ENCODE measurements around the gene PTPMT1.

Gene PTPMT1

DNA sequence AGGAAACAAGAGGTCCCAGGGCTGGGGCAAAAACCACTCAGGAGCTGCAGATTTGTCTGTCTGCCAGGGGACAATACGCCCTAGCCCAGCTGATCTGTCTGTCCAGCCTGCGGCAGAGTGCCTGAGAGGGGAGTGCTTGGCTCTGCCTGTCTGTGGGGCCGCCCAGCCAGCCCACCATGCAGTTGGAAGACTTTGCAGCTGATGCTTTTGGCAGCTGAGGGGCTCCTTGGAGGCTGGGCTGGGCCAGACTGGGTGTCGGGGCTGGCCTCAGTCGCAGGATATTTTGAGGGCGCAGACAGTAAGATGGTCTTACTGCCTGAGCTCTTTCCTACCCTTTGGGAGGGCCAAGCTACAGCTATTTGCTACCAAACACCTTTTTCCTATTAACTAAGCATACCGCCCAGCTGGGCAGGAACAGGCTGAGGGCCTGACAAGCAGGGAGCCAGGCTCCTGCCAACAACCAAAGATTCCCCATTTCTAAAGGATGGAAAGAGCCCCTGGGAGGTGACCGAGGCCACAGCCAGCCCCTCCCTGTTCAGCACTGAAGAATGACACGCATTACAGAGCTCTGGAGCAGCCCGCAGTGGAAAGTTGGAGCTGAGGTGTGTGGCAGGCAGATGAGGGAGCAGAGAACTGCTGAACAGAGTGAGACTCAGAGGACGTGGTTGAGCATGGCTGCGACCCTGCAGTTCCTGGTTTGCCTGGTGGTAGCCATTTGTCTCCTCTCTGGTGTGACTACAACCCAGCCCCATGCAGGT is 20.9 kb downstream of the PTPMT1 start, which contains the start of gene FAM180B:
TSS of gene FAM180B (plus strand) at position 581 of the 758 bp plus-strand sequence. CDS start at position 672, 91 bp downstream.
- no peak for DNase-seq

DNA sequence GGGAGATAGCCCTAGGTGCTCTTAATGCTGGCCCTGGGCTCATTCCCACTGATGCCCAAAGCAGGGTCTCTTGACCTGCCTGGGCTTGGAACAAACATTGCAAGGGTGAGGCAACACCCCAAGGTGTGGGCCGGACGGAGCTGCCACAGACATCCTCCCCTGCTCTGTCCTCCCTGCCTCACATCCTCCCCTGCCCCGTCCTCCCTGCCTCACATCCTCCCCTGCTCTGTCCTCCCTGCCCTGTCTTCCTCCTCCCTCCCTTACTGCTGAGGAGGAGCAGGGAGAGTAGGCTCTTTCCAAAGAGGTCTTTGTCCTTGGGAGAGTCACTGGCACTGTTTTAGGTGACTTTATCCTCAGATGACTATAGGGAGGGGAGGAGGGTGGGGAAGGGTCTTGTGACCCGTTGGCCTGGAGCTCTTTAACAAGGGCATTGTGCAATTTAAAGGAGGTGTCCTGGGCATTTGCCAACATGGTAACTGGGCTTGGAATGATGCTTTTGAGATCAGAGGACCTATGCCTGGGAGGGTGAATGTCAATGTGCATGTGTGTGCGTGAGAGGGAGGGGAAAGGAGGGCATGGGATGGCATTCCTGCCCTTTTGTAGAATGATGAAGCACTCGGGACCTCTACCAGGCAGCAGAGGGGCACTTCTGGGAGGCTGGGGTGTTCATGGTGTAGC is 21.8 kb downstream of the PTPMT1 start:
- DNase-seq, result no peak

DNA sequence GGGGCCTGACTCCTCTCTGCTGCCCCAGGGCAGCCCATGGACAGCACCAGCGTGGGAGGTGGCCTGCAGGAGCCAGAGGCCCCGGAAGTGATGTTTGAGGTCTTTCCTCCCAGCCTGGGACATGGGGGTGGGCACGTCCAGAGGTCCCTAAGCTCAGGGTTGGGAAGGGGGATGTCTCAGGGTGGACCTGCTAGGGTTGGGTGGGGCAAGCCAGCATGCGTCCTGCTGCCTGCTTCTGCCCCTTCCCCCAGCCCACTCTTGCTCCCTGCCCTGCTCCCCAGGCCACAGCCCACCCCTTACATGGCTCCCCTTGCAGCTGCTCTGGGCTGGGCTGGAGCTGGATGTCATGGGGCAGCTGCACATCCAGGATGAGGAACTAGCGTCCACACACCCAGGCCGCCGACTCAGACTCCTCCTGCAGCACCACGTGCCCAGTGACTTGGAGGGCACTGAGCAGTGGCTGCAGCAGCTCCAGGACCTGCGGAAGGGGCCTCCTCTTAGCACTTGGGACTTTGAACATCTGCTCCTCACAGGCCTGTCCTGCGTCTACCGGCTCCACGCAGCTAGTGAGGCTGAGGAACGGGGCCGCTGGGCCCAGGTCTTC is 22.4 kb downstream of the PTPMT1 start:
- DNase-seq, result no peak

DNA sequence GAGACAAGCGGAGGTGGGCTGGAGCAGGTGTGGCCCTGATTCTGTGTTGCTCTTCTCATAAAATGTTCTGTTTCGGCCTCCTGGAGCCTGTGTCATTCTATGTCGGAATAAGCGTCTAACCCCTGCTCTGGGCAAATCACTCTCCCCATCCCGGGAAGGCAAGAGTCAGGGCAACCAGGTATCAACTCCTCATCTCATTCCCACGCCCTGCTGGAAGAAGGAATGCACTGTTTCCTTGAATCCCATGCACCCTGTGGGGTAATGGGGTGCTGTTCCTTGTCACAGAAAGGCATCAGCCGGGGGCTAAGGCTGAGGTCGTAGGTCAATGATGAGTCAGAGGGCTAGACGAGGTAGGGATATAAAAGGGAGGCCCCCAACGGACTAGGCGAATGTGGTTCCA is 23.7 kb downstream of the PTPMT1 start:
- DNase-seq, result no peak

DNA sequence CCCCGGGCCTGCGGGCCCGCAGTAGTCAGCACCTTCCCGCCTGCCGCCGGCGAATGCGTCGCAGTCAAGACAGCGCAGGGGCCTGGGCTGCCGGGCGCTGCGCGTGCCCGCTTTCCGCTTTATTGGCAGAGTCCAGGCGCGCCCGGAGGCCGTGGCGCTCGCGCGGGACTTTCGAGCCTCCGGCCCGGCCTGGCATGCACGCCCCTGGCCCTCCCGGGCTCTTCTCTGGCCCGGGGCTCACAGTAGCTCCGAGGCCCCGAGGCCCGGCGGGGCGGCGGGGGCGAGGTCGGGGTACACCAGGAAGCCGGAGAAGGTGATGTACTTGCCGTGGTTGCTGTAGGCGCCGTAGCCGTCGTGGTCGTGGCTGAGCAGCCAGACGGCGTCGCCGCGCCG is 24.2 kb downstream of the PTPMT1 start:
- no peak for DNase-seq

DNA sequence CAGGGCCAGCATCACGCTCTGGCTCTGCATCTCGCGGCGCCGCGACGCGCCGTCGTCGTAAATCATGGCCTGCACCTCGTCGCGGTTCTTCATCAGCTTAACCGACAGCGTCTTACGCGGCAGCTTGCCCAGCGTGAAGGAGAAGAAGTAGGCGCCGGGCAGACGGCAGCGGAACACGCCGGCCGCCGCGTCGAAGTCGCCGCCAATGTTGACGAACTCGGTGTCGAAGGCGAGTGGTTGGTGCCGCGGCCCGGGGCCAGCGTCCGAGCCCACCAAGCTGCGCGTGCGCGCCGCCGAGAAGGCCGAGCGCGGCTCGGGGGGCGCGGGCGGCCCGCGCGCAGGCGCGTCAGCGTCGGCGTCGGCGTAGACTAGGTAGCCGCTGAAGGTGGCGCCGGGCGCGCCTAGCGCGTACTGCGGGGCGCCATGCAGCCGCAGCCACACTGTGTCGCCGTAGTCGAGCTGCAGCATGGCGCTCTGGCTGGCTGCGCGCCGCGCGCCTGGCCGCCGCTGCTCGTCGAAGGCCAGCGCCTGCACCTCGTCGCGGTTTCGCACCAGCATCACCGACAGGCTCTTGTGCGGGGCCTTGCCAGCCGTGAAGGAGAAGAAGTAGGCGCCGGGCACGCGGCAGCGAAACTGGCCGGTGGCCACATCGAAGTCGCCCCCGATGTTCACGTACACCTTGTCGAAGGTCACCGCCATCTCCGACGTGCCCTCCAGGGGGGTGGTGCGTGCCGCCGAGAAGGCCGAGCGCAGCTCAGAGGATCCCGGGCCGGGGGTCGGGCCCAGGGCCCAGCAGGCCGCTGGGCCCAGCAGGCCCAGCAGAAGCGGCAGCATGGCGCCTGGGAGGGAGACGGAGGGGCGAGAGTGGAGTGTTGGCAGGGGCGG is 24.8 kb downstream of the PTPMT1 start:
- no peak for DNase-seq

DNA sequence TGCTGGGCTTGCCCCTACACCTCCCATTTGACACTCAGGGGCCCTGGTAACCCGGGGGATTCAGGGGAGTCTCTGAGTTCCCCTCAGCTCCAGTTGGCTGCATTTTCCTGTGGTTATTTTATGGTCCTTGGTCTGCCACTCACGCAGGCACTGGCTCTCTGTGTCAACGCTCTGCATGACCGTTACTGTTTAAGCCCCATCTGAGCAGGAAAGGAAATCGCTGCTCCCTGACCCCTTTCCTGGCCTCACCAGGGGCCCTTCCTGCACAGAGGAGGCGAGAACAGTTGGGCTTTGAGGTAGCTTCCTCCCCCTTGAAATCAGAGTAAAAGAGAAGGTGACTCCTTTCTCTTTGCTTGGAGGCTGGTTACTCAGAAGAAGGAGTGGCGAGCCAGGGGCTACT is 26.4 kb downstream of the PTPMT1 start:
- no peak for DNase-seq

DNA sequence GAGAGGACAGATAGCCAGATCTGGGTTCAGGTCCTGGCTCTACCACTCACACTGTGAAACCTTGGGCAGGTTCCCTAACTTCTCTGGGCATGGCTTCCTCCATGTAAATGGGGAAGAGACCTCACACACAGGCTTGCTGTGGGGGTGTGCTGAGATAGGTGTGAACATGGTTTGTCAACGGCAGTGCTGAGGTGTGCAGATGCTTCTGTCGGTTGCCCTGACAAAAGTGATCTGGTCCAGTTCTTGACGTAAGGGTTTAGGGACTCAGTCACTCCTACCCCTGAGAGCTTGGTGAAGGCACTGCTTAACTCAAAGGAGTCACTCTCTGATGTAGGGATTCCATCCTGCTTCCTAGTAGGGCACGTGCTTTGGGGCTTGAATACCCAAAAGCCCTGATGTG is 26.9 kb downstream of the PTPMT1 start:
- no peak for DNase-seq

DNA sequence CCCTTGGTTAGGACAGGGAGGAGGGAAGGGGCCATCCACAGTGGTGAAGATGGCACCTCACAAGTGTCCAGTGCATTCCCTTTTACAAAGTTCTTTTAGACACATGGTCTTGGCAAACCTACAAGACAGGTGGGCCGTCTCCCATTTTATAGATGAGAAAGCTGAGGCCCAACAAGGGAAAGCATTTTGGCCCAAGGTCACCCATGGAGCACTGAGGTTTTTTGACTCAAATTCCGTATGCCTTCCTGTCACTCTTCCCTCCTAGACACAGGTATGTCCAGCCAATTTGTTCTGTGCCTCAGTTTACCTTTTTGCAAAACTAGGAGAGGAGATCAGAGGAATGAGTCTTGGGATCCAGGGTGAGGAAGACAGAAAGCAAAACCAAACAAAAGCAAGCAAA is 27.6 kb downstream of the PTPMT1 start:
- DNase-seq, result no peak

DNA sequence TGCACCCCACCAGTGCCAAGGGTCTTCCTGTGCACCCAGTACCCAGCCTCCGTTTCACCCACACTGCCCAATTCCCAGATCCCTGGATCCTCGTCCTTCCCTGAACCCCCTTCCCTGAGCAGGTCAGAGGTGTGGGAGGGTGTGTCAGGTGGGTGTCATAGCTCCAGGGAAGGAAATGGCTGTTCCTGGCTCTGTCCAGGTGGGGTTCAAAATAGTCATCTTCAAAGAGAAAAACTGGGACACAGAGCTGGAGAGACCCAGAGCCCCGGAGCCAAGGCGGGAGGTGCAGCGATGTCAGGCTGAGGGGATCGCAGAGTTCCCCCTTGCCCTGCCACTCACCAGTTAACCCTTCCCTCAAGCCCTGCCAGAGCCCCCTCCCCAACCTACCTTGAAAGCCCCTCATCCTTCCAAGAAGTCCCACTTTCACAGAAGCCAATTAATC is 28.1 kb downstream of the PTPMT1 start:
- DNase-seq, result no peak

DNA sequence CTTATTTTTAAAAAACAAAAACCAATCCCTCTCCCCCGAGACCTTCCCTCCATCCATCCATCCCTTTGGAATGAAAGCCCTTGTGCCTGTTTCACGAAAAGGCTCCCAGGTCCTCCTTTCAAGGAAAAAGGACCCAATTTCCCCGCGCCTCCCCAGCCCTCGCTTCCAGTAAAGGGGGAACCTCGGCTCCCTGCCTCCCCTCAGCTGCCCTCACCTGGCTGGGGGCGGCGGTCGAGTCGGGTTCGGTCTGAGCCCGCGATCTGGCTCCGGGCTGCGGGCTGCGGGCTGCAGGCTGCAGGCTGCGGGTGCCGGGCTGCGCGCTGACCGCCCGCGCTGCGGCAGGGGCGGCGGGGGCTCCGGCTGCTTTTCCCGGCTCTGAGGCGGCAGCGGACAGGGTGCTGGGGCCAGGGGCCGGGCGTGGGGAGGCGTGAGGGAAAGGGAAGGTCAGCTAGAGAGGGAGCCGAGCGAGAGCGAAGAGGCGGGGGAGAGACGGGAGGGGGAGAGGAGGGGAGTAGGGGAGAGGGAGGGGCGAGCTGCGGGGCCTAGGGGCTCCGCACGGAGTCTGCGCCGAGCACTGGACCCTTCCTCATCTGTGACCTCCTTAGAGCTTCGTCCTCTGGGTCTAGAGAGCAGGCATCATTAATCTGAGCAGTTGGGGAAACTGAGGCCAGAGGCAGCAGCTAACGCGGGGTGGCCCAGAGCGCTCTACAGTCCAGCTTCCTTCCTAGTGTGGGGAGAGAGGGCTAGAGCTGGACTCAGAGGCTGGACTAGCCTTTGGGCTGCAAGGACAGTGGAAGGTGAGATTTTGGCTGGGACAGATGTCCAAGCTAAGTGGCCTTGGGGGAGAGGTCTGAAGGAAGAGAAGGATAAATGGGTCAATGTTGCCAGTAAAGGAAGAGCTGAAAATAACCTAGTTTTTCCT is 28.8 kb downstream of the PTPMT1 start, which contains the start of gene C1QTNF4:
TSS of gene C1QTNF4 (minus strand) at position 478 of the 922 bp plus-strand sequence. CDS start 3,601 bp downstream, outside the sequence.
- DNase-seq, result no peak

DNA sequence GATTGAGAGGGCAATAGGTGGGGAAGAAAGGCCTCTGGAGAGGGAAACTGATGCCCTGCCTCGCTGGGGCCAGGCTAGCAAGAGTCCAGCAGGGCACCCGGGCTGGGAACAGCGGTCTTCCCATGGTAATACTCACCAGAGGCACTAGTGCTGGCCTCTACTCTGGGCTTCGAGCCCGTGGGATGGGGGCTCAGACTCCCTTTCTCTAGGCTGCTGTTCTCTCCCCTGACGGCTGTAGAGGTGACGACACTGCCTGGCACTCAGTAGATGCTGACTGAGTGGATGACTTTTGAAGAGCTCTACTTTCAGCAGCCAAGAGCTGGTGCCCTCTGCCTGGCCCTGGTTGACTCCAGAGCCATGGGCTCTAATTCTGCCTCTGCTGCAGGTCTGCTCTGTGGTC is 29.6 kb downstream of the PTPMT1 start:
- no peak for DNase-seq

DNA sequence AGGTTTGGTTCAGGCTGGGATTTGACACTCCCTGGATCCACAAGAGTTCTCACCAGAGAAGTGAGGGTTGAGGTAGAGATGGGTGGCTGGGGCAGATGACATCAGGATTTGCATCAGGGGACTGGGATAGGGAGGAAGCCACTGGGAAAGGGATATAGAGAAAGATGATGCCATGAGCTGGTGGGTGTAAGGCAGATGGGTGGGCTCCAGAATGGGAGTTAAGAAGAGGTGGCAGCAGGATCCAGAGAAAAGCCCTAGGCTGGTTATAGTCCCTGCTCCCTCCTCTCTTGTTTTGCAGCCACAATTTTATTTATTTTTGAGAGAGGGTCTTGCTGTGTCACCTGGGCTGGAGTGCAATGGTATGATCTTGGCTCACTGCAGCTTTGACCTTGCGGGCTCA is 30.6 kb downstream of the PTPMT1 start:
- no peak for DNase-seq

DNA sequence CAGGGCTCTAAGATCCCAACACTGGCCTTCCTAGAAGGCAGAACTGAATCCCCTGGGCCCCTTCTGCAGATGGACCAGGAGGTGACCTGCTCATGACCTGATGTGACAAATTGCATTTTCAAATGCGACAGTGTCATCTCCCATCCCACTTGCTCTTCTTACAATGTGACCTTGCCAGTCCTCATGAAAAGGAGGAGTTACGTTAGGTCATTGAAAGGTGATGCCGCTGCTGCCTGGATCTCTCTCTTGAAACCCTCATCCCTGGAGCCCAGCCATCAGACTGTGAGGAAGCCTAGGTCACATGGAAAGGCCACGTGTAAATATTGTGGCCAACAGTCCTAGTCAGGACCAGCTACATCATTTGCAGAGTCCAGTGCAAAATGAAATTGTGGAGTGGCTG is 34.5 kb downstream of the PTPMT1 start:
- no peak for DNase-seq

DNA sequence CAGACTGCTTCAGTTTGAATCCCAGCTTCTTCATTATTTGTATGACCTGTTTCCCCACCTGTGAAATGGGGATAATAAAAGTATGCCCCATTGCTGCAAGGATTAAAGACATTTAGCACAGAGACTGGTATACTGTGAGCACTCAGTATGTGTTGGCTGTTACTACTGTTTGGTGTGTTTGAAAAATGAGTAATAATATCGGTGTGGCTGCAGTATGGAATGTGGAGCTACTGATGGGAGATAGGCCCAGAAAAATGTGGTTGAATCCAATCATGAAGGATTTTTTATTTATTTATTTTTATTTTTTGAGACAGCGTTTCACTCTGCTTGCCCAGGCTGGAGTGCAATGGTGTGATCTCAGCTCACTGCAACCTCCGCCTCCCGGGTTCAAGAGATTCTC is 37.9 kb downstream of the PTPMT1 start:
- DNase-seq, result no peak

DNA sequence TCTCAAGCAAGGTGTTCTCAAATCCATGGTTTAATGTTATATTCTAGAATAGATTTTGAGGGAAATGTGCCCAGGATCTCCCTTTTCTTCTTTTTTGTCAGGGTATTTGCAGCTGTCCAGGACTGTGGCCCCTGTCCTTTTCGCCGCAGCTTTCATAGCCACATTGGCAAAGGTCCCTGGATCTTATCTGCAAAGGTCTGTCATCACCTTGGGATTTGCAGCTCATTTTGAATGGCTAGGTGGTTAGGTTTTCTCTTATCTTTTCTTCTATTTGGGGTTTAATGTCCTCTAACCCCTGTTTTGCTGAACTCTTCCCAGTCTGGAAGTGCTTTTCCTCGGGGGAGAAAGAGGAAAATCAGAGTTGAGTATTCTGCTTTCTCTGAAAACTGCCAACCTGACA is 40.5 kb downstream of the PTPMT1 start:
- no peak for DNase-seq

DNA sequence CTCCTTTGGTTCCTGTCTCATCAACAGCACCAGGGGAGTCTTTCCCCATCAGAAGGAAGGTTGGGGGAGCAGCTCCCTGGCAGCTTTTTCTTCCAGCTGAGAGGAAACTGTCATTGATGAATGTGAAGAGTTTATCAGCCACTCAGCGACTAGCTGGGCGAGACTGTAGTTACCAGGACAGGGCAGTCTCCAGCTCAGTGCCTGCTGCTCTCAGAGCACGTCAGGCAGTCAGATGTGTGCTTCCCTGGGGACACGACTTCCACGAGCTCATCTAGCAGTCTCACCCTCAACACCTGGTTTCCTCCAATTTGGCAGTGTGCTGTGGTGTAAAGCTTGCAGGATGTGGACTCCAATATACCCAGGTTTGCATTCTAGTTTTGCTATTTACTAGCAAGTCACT is 41.3 kb downstream of the PTPMT1 start:
- DNase-seq, result no peak

DNA sequence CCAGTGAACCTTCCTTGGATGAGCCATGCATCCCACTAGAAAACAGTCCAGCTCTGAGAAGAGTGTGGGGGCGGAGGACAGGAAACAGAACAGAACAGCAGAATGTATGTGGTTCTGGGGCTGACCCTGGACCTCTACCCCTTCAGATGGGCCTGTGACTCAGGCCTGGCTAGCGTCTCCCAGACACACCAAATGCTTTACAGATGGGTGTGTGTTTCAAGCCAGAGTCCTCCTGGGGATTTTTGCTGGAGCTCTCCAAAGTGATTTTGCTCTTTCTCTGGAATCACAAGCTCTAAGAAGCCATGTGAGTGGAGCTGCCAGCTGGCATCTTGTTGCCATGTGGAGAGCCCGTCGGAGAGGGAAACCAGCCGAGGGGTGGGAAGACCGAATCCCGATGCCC is 42.0 kb downstream of the PTPMT1 start:
- no peak for DNase-seq

DNA sequence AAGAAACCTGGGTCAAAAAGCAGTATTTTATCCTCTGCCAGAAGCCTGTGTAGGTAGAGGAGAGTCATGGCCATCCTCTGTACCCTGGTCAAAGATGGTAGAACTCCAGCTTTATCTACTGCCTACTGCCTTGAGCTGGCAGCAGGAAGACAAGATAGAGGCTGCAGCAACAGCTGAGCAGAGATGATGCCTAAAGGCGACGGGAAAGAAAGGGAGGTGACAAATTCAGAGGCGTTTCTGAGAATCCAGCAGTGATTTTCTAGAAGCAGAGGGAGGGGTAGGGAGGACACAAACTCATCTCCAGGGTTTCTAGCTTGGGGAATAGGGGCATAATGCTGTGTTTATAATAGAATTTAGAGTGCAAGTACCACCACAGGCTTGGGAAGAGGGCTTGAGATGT is 44.3 kb downstream of the PTPMT1 start:
- DNase-seq, result no peak

DNA sequence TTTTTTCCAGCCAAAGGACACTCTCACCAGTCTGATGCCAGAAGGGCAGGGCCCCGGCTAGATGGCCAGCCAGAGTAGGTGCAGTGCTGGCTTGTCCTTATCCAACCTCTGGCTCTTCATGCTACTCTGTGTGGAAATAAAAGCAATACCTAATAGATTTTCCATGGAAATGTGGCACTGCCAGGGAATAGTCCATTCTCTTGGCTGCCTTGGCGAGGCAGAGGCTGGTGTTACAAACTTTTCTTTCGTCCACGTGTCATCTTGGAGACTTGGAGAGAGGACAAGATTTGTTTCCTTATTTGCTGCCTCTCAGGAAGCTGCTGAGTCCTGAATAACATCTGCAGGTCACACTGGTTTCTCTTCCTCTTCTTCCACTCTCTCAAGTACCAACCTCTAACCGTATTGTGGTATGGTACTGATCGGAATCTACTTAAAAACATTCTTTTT is 46.0 kb downstream of the PTPMT1 start:
- no peak for DNase-seq

DNA sequence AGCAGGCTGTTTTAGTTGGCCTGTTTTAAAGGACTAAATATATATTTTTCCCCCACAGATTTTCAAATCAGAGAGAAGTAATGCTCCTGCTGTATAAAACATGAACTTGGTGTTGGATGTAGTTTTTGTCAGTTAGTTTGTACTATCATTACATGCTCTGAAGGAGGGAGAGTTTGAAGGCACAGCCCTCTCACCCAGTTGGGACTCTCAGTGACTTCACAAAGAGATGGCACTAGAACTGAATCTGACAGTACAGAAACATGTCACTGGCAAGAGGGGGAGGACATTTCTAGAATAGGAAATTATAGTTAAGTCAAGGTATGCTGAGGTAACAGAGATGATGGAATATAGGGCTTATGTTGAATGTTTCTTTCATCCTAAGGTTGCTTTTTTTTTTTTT is 49.9 kb downstream of the PTPMT1 start:
- no peak for DNase-seq

All from NCI-H345 (cell line).